NCI-H2196 treated with DMSO at 0.1 percent for 48 hours (cell line): Measurements from ENCODE around the gene GGACT.

Source experiments
- DNase-seq: peaks from one replicate; lab custom pipeline; 2025; ENCODE audit not compliant: unreplicated experiment; lab: John Stamatoyannopoulos, UW

Gene GGACT

DNA sequence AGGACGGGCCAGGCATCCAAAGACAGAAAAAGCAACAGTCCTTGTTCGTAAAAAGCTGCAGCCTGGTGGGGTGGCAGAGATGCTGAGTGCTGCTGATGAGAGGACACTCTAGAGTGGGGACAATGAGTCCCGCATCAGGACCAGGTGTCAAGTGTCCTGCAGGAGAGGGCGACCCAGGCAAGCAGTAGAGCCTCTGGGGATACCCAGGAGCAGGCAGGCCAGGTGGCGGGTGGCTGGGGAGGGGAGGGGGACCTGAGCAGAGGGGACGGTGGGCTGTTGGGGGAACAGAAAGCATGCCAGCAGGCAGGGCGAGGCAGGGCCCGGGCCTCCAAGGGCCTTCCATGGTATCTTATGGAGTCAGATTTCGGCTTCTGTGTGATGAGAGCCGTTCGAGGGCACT is 35.8 kb downstream of the GGACT start:
- DNase-seq: no peak

DNA sequence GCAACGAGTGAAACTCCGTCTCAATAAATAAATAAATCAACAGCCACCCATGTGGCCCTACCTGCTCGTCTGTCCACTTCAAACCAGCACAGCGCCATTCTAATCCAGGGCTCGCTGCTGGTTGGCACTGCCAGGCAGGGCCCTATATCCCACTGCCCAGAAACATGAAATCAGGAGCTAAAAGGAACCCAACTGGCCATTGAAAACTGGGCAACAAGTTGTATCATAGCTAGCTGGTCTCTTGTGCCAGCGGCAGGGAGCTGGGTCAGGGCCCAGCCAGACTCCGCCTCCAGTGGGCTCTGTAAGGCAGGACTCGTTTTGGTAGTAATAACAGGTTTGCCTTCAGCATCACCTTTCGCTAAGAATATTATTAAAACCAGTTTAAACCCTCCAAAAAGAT is 39.3 kb downstream of the GGACT start:
- no peak for DNase-seq

DNA sequence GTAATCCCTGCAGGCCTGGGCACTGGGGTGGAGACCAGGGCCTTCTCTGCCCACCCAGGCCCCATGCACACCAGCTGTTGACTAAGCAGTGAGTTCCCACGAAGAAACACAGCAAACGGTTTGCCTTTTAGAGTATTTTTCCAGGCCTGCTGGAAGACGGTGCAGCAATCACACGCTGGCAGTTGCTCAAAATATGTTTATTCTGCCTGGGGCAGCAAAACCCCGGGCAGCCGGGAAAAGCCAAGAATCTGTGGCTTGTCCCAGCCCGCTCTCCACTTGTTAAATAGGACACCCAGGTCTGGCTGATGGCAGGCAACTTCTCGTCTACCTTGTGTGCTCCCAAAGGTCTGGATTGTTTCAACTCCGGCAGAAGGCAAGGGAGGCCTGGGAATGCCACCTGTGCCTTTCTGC is 40.8 kb downstream of the GGACT start:
- DNase-seq: no peak

DNA sequence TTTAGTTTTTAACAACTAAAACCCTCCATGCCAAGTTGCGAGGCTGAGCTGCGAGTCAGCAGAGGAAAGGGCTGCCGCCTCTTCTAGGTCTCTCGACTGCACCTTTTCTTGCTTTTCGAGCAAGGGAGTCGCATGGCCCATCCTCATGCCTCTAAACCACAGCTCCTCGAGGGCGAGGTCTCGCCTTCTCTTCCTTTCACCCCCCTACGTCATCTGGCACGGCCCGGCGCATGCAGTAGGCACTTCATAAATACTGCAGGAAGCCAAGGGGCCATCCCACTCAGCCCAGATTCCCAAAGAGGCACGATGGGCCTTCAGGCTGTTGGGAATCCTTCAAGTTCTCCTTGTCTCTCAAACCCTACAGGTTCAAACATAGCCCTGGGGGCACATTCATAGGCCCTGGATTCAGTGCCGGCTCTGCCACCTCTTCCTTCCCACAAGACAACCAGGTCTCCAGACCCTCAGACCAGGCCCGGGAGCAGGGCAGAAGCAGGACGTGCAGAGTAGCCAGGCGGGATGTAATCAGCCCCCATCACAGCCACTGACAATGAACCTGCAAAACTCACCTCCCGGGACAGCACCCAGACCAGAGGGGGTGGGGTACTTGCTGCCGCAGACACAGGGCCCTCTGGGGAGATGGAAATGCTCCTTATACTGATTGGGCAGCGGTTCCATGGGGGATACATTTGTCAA is 41.7 kb downstream of the GGACT start:
- DNase-seq: no peak

DNA sequence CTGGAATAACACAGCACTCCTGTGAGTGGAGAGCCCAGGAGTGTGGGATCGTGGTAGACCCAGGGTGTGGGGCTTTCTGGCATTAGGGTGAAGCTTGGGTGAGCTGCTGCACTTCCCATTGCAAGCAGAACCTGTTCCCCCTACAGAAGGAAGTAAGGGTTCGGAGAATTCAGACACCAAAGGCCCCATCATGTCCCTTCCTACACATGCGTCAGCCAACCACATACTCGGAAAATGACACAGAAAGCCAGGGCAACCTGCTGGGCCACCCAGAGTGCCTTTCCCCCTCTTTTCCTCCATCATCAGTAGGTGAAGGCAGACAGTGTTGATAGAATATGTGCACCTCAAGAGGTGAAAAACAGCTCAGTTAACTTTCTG is 42.9 kb downstream of the GGACT start:
- DNase-seq: no peak

DNA sequence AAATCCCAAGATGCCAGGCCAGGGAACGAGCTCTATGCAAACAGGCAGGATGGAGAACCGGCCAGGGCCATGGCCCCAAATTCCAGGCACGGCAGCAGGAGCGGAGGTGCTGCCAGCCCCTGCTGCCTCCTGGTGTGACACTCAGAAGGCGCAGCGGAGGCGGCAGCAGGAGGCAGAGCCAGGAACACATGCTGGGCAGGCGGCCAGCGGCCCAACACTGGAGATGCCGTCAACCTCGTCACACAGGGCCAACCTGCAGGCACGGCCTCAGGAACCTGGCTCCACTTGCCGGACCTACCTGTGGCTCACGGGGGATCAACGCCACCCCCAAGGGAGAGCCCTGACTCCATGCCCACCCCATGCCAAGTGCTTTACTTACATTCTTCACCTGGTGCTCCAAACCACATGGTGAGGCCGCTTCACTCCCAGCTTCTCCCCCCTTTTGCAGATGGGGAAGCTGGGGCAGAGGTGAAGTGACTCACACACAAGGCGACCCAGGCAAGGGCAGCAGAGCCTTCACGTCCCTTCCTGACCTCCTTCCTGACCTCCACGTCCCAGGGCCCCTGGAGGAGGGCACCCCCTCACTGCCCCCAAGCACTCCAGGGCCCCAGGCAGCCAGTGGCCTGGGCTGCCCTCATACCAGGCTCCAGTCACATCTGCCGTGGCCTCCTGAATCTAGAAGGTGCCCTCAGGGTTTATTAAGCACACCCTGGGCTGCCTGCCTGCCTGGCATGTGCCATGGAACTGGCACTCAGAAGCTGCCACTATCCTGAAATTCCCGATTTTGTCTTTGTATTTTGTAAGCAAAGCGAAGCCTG is 43.5 kb downstream of the GGACT start:
- no peak for DNase-seq

DNA sequence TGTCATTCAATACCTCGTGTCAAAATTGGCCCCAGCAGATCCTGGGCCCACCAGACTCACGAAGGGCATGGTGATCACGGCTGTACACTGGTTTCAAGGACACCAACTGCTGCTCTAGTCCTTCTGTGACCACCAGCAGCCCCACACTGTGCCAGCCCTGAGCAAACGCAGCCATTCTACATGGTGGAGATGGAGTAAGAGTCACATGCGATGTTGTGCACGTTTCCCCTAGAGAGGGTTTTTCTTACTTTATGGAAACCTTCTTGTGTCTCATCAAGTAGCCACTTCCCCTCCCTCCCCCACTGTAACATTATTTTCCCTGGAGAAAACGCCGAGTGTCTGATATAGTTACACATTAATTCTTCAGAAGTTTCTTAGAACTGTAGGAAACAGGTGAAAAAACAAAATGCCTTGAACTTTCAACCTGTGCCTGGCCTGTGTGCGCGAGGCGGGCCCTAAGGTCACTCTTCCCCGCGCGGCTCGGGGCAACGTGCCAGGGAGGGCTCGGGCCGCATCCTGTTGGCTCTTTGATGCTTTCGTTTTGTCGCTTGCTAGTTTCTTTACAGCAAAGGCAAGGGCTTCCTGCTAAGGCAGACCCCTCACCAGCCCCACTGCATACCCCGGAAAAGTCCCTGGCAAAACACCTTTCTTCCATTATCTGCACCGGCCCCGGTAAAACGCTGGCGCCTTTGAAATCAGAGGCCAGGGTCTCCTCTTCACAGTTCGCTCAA is 44.6 kb downstream of the GGACT start:
- no peak for DNase-seq

DNA sequence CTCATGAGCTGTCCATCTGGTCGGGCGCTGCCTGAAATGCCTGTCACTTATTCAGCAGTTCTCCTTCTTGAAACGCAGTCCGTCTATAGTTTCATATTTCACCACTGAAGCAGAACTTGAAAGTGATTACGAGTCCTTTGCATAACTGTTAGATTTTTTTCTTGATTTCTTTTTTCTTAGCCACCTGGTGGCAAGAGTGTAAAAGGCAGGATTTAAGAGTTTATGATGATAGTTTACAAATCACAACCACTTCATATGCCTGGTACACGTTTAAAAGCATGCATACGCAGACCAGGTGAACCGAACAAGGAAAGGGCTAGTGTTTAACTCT is 45.8 kb downstream of the GGACT start:
- no peak for DNase-seq

DNA sequence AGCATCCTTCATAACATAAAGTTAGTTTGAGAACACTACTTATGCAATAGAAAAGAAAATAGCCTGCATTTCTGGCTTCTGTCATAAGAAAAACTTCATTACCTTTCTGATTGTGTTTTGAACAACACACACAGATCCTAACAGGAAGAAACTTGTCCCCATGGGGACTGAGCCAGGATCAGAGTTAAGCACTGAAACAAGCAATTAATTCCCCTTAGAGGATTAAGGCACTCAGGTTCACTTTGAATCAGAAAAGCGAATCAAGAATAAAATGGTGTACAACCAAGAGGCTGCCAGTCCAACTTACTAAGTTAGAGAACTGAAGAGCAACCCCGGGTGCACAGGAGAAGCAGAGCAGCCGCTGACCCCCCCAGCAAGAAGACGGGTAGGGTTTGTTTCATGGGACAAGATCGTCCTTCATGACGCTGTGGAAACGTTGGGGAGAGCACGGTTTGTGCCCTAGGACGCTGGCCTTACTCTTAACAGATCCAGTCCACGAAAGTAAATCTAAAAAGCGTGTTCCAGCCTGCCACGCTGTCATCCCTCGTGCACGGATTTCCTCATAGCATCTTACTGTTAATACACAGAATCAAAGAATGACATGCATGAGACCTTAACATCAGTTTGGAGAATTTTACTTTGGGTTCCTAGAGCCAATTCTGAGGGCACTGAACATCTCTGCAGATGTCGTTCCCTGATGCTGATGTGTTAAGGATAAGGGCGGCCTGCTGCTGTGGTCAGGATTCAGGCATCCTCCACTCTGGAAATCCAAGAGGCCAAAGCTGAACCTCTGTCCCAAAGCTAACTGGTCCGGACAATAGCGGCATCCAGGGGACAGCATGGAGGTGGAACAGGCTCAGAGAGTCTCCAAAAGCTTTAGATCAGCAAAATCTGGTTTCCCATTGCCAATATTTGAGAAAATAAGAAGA is 46.4 kb downstream of the GGACT start:
- no peak for DNase-seq

DNA sequence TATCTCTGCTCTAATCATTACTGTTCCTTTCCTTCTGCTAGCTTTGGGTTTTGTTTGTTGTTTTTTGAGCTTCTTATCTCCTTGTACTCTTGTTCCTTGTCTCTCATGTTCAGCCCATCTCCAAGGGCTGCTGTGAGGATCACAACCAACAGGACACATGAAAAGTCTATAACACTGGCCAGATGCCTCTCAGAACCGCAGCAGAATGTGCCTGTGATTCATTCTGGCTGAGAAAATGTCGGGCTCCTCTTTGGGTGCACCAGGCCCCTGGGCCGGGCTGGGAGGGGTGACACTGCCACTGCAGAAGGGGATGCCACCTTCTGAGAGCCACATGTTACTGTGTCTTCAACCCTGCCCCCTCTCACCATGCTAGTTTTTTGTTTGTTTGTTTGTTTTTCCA is 48.0 kb downstream of the GGACT start:
- no peak for DNase-seq

DNA sequence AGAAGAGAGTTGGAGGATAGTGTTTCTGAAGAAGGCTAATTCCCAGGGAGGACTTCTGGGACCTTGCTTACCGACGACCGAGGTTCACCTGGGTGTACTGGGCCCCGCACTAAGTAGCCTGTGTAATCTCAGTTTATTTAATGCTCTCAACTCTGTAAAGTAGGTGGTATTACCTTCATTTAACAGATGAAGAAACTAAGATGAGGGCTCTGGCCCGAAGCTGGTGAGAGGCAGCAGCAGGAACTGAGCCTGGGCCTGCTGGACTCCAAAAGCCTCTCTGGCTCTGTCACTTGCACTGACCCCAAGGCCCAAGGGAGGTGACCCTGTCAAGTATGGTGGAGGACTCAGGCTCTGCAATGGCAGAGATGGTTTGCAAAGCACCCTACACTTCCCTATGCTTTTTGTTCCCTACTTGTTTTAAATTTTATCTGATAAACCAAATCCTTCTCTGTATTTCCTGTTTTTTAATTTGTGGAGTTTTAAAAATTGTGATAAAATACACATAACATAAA is 50.6 kb downstream of the GGACT start:
- no peak for DNase-seq

DNA sequence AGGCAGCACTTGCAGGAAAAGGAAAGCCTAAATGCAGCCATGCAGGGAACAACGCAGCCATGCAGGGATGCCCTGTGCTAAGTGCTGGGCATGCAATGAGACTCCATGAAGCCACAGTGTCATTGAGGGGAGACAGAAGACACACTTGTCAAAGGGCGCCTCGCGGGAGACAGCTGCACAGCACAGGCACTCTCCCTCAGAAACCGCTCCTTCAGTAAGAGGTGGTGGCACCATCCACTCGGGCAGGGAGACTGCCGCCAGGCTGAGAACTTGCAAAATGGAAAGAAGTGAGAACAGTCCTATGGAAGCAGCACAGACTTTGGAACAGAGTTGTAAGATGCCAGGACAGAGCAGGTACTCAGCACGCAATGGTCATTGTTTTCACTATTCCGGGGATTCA is 51.1 kb downstream of the GGACT start:
- DNase-seq: no peak

DNA sequence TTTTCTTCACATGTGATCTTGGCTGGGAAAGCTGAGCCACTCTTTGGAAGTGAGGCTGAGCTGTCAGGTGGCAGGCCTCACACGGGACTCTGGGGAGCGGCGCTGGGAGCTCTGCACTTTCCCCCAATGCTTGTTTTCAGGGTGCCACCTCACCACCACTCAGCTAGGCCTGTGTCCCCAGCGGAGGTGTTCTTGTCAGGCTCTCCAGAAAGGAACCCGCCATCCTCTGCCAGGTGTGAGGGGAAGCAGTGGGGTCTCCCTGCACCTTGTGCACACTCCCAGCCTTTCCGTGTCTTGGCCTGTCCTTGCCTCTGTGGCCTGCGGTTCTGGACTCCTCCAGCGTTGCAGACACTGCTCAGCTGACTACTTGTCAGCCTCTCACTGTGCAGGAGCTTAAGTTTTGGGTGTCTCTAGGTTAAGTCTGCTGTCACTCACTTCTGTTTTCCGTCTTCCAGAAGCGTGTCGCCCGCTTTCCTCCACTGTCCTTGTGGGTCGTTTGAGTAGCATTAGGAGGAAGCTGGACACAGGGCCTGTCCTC is 51.9 kb downstream of the GGACT start:
- DNase-seq: no peak

DNA sequence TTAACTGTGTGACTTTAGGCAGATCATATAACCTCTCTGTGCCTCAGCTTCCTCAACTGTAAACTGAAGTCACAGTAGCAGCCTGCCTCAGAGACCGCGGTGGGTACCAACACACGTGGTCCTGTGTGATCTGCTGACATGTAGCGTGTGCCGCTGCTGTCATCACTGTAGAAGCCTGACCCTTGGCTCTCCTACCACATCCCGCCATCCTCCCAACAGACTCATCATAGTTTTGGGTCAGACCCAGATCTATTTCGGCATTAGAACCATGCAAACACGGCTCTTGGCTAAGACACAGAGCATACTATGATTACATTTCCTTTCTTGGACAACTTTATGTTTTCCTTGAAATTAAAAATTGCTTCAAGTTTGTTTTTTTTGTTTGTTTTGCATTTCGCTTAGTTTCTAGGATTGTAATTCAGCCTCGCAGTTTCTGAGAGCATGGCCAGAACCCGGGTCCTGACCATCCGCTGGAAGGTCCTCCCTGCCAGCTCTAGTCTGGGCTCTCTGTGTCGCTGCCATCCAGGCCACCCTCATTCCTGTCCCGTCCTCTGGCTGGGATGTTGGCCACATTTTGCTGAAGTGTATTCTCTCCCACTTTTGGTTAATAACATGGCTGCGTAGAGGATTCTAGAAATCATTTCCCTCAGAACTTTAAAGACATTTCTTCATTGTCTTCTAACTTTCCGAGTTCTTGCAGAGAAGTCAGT is 53.0 kb downstream of the GGACT start:
- no peak for DNase-seq

DNA sequence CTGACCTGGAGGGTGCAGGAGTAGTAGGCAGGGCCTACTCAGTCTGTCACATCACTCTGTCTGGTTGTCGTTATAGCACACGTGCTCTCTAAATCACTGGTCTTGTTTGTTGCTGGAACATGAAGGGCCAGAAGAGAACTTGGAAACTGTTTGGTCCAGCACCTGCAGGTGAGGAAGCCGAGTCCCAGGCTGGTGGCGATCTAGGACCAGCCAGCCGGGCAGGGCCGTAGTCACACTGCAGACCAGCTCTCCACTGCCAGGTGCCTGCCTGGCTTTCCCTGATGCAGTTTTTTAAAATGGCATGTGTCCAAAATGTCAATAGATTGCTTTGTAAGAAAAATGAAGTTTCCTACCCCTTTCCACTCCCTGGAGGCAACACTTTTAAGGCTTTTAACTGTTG is 53.7 kb downstream of the GGACT start:
- DNase-seq: no peak

DNA sequence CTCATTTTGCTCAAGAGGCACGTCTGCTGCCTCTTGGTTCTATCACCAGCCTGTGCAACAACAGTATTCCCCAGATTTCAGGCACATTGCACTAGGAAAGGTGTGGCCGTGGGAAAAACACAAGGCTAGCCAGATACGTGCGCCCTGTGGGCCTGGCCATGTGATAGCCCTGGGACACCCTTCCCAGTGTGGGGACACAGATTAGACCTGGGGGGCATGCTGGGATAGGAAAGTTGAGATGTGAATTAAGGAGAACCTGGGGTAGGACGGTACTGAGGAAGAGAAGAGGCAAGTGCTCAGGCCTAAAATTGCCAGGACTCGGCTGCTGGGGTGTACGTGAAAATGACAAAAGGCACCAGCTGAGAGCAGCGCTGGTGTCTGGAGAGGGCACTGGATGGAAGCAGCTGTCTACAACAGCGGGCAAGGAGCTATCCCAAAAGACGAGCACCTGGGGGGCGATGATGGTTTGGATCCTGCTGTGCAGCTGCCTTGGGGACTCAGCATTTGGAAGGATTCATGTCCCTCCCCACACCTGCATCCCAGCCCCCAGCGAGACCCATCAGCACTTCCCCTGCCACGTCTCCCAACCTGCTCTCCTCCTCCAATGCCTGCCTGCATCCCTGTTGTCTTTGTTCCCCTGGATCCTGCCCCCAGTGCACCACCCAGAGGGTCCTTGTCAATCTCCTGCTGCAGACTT is 54.3 kb downstream of the GGACT start:
- DNase-seq: no peak

DNA sequence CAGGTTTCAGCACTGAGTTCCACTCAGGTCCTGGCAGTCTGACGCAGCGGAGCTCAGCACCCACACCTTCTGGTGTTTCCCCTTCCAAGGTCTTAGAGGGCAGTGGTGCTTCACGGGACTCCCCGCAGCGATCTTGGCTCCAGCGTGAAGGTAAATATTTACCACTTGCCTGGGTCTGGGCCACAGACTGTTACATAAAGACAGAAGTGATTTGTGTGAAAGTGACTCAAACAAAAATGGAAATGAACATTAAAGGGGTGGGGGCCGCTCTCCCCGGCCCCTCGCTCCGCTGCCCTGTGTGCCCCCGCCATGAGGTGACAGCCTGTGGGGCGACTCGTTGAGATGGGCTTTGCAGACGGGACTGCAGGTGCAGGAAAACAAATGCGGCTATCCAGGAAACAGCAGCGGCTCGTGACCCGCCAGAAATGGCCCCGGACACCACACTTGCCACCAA is 55.0 kb downstream of the GGACT start:
- DNase-seq: no peak

DNA sequence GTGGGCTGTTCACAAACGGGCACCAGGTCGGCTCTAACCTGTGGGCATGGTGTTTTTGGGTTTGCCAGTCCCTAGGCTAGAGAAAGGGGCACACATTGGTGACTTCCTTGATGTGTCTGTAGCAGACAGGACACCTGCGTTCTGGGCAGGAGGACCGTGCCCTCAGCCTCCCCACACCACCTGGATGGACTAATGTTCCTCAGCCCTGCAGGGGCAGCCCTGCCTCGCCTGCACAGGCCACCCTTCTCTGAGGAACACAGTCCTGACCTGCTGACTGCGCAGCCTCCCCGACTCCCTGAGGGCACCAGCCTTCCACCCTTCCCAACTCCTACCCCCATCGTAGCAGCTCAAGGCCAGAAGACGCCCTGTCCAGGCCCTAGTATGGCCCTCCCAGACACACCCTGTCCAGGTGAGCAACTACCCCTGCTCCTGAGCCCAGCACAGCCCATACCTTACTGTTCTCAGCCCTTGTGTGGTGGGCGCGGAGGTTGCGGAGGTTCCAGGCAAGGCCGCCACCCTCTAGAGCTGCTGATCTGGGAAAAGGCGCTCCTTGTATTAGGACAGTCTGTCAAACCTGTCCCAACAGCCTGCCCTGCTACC is 55.7 kb downstream of the GGACT start:
- no peak for DNase-seq
